A549 (cell line): Measurements from ENCODE around the gene CCT2. TPM values are rescaled to one million over a fixed set of nuclear protein-coding genes. Genes with fewer than 3 reads are reported as not detected.

Experiments
- ATAC-seq, 2 experiments: fragments of 200-7000 bp in 1 of 2; fragments of >200 bp in 1 of 2; cut with Nextera tagmentation in 1 of 2; cut with Tn5 transposase in 1 of 2; 3 replicates each; pipeline versions ENCODE4 v1.8.0 to v1.9.1; 2018 to 2020; ENCODE audit warnings: mild to moderate bottlenecking in 1 of 2, moderate library complexity in 1 of 2
- CTCF ChIA-PET: fragments of 300-600 bp; sonication (Branson Sonifier 250); formaldehyde crosslinking; extraction: SDS; loops from one replicate; lab custom pipeline; 2021; ENCODE audit warnings: antibody characterized with exemption, inconsistent platforms; lab: Yijun Ruan, JAX
- POLR2A ChIA-PET: fragments of 350-600 bp; formaldehyde crosslinking; extraction: SDS; loops from one replicate; lab custom pipeline; 2021; ENCODE audit warnings: antibody characterized with exemption, inconsistent platforms; lab: Yijun Ruan, JAX
- DNase-seq, 2 experiments: peaks; one replicate each; pipeline versions ENCODE4 v3.0.0 to v3.0.0-alpha.2; 2011 to 2016; ENCODE audit warnings: low read depth in 1 of 2, low spot score in 1 of 2
- FAIRE-seq: peaks from 2 replicates; lab custom pipeline; 2011; peaks lifted over from hg19 to GRCh38; lab: Jason Lieb, UNC
- H3K27ac ChIP-seq, 2 experiments: fragments of >200 bp; sonication (Bioruptor Twin); formaldehyde crosslinking; 3 replicates each; pipeline ENCODE4 v1.5.1; 2016 to 2017
- H3K4me1 ChIP-seq: fragments of >200 bp; sonication (Bioruptor Twin); formaldehyde crosslinking; 3 replicates; pipeline ENCODE4 v1.6.1; 2016
- H3K4me2 ChIP-seq: fragments of >200 bp; sonication (Bioruptor Twin); formaldehyde crosslinking; 3 replicates; pipeline ENCODE4 v1.6.1; 2016
- H3K4me3 ChIP-seq: fragments of >200 bp; sonication (Bioruptor Twin); formaldehyde crosslinking; 3 replicates; pipeline ENCODE4 v1.5.1; 2016
- H3K9me3 ChIP-seq: fragments of >200 bp; sonication (Bioruptor Twin); formaldehyde crosslinking; 3 replicates; pipeline ENCODE4 v1.6.1; 2016
- CBX8 ChIP-seq: fragments of 200-600 bp; sonication (generic); IDR thresholded peaks from 2 replicates; pipeline ENCODE4 v1.6.1; 2016
- EHF ChIP-seq: fragments of 250-450 bp; sonication (Bioruptor Pico); IDR thresholded peaks from 2 replicates; pipeline ENCODE4 v1.5.0; 2020; ENCODE audit warnings: mild to moderate bottlenecking
- GATA3 ChIP-seq: IDR thresholded peaks from 2 replicates; pipeline ENCODE4 v1.6.1; 2012; ENCODE audit warnings: borderline replicate concordance
- HDAC2 ChIP-seq: fragments of 200-600 bp; sonication (generic); IDR thresholded peaks from 2 replicates; pipeline ENCODE4 v1.6.1; 2016
- HEYL ChIP-seq: fragments of 250-450 bp; sonication (Bioruptor Pico); IDR thresholded peaks from 2 replicates; pipeline ENCODE4 v1.8.0; 2021; ENCODE audit warnings: mild to moderate bottlenecking, moderate library complexity
- MAFK ChIP-seq: fragments of 450-650 bp; IDR thresholded peaks from 2 replicates; pipeline ENCODE4 v1.6.1; 2014; ENCODE audit not compliant: partially characterized antibody
- NFE2L2 ChIP-seq: fragments of 150-350 bp; conservative IDR thresholded peaks from 2 replicates; pipeline ENCODE4 v1.6.1; 2014; ENCODE audit warnings: low read length
- NPAS2 ChIP-seq: fragments of 250-450 bp; sonication (Bioruptor Pico); IDR thresholded peaks from 2 replicates; pipeline ENCODE4 v1.8.0; 2022; ENCODE audit warnings: mild to moderate bottlenecking, moderate library complexity, borderline replicate concordance
- PHF8 ChIP-seq: fragments of 200-600 bp; sonication (generic); IDR thresholded peaks from 2 replicates; pipeline ENCODE4 v1.6.1; 2016; ENCODE audit warnings: low read depth, mild to moderate bottlenecking, antibody characterized with exemption, moderate library complexity, borderline replicate concordance
- POLR2A ChIP-seq: IDR thresholded peaks from 2 replicates; pipeline ENCODE4 v1.6.1; 2012; ENCODE audit warnings: mild to moderate bottlenecking, low read length
- RAD21 ChIP-seq, 2 experiments: fragments of >200 bp in 1 of 2; sonication (Bioruptor Twin) in 1 of 2; formaldehyde crosslinking in 1 of 2; IDR thresholded peaks in 1 of 2; conservative IDR thresholded peaks in 1 of 2; 2 replicates in 1 of 2; 3 replicates in 1 of 2; pipeline ENCODE4 v1.6.1; 2012 to 2018; ENCODE audit warnings: inconsistent platforms in 1 of 2
- TP53 ChIP-seq: fragments of 250-450 bp; sonication (Bioruptor Pico); IDR thresholded peaks from 2 replicates; pipeline ENCODE4 v1.5.0; 2021; ENCODE audit warnings: mild to moderate bottlenecking, moderate library complexity
- ZNF302 ChIP-seq: fragments of 250-450 bp; sonication (Bioruptor Pico); IDR thresholded peaks from 2 replicates; pipeline ENCODE4 v1.9.0; 2021; ENCODE audit warnings: inconsistent platforms, mild to moderate bottlenecking, moderate library complexity
- ZSCAN20 ChIP-seq: fragments of 250-450 bp; sonication (Bioruptor Pico); IDR thresholded peaks from 2 replicates; pipeline ENCODE4 v1.8.0; 2022; ENCODE audit warnings: mild to moderate bottlenecking, moderate library complexity
- WGBS: methylation state at CpG from one replicate; pipeline ENCODE4 v1.1.6; 2017; ENCODE audit errors: missing lambda C conversion rate; 5-methylcytosine and 5-hydroxymethylcytosine counted together
- polyA plus RNA-seq, 4 experiments: library from polyadenylated mRNA; depleted of rRNA in 3 of 4; stranded (reverse); fragments of >200 nt; fragmentation: RNase III in 1 of 4; extraction: RNeasy Plus Mini Kit Qiagen cat#74134 plus additional on column Dnase treatment in 1 of 4; gene quantifications; 2 replicates in 3 of 4; 3 replicates in 1 of 4; pipeline ENCODE4 v1.2.3, GENCODE V29; 2011 to 2017
- TF ChIP-seq, protein P1 (sequence below): IDR thresholded peaks from 2 replicates; pipeline ENCODE4 v1.6.1; 2012
- TF ChIP-seq, protein P2 (sequence below): fragments of 150-350 bp; IDR thresholded peaks from 2 replicates; pipeline ENCODE4 v1.6.1; 2014; ENCODE audit warnings: low read depth, mild to moderate bottlenecking, low read length
- TF ChIP-seq, protein P3 (sequence below): IDR thresholded peaks from 2 replicates; pipeline ENCODE4 v1.6.1; 2012; ENCODE audit warnings: low read depth, borderline replicate concordance
- TF ChIP-seq, protein P4 (sequence below): fragments of 200-600 bp; sonication (generic); IDR thresholded peaks from 2 replicates; pipeline ENCODE4 v1.6.1; 2016; ENCODE audit warnings: antibody characterized with exemption, mild to moderate bottlenecking, moderate library complexity
- TF ChIP-seq, protein P5 (sequence below): IDR thresholded peaks from 2 replicates; pipeline ENCODE4 v1.6.1; 2012
- TF ChIP-seq, protein P6 (sequence below): fragments of 450-650 bp; IDR thresholded peaks from 2 replicates; pipeline ENCODE4 v1.6.1; 2014; ENCODE audit warnings: antibody characterized with exemption

The CCT2 gene
- polyA plus RNA-seq, 2 of the 4 experiments (the other 2 are of a cell fraction) = 441 to 548 TPM

DNA sequence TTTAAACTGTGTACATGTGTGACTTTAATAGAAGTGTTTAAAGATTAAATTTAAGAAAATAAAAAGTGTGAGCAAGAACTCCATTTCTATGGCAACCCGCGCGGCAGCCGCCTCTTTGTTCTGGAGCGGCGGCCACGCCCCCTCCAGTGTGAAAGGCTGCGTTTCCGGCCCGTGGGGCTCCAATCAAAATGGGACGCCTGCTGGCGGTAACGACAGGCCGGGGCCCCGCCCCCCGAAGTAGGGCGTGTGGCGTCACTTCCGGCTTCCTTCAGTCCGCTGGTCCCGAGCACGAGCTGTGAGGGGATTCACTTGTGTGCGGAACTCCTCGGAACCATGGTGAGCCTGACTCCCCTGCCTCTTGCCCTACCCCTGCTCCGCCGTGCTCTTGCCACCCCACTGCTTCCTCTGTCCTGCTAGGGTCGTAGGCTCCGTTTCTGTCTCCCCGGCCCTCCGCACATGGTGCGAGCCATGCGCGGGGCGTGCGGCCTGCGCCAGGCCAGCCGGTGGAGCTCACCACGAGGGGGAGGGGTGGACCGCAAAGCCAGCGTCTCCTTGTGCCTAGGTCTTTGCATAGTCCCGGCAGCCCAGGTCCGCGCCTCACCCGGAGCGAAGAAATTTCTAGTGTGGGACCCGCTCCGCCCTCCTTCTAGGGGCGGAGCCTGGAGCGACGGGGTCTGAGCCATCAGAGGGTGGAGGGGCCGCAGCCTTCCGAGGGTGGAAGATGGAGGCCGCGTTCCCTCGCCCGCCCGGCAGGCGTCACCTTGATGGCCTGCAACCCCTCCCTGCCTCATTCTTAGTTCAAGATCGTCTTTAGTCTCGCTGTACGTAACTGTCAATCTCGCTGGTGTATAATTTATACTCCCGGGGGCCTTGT lies at the start of gene CCT2 (continued):
- TF ChIP-seq, protein P1, sequence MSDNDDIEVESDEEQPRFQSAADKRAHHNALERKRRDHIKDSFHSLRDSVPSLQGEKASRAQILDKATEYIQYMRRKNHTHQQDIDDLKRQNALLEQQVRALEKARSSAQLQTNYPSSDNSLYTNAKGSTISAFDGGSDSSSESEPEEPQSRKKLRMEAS = peak; percentile 99
- peak; percentile 8; the same call in 1 of the 2 replicates for TF ChIP-seq GATA3
- no peak for TF ChIP-seq ZSCAN20 (CRISPR knock-in tag)
- peak; percentile 98 for TF ChIP-seq POLR2A
- TF ChIP-seq, protein P2, sequence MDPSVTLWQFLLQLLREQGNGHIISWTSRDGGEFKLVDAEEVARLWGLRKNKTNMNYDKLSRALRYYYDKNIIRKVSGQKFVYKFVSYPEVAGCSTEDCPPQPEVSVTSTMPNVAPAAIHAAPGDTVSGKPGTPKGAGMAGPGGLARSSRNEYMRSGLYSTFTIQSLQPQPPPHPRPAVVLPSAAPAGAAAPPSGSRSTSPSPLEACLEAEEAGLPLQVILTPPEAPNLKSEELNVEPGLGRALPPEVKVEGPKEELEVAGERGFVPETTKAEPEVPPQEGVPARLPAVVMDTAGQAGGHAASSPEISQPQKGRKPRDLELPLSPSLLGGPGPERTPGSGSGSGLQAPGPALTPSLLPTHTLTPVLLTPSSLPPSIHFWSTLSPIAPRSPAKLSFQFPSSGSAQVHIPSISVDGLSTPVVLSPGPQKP = no peak
- peak; percentile 99 for TF ChIP-seq PHF8
- 0 out of 2 replicates have a peak, but pooled peaks have one; percentile 10 for TF ChIP-seq TP53 (CRISPR knock-in tag)
- TF ChIP-seq, protein P3, sequence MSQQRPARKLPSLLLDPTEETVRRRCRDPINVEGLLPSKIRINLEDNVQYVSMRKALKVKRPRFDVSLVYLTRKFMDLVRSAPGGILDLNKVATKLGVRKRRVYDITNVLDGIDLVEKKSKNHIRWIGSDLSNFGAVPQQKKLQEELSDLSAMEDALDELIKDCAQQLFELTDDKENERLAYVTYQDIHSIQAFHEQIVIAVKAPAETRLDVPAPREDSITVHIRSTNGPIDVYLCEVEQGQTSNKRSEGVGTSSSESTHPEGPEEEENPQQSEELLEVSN = 0 out of 2 replicates have a peak, but pooled peaks have one; percentile 56
- TF ChIP-seq NPAS2 (CRISPR knock-in tag) = no peak

DNA sequence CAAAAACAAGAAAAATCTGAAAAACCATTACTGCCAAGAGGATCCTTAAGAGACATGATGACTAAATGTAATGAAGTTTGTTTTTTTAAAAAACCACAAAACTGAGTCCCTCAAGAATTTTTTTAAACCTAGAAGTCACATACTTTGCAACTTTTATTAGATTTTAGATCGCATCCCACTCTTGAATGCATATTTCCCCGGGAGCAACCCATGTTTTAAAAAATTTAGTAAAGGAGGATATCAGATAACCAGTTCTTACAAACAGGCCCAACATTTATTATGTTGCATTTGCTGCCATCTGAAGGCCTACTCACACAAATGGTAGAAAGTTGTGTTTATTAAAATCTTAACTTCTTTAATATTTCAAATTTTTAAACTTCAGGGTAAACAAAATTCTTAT lies 44.3 kb upstream of the CCT2 start:
- ChIA-PET POLR2A (no interaction called here), CTCF (interaction anchor here (0.7 kb wide), 1 partner anchor 172 kb away, joined by 3 read pairs; no protein-coding TSS in a partner anchor)
- Histone ChIP-seq H3K4me2 (no peak overlapping the region), H3K4me1 (no peaks in the 10 kb centered on the region), H3K9me3 (peaks cover 15% of the 10 kb centered on the region; the same call in 2 of the 3 replicates), H3K27ac (no peak overlapping the region), H3K4me3 (no peak overlapping the region)
- TF ChIP-seq ZNF302 (CRISPR knock-in tag) (no peak), RAD21 (conservative IDR thresholded peaks at IDR 0.05 in 1 of 2, IDR thresholded peaks at IDR 0.05 in 1 of 2) (peak; percentile 5 to 29; a peak in 2 of 5 replicates)
- TF ChIP-seq, protein P4, sequence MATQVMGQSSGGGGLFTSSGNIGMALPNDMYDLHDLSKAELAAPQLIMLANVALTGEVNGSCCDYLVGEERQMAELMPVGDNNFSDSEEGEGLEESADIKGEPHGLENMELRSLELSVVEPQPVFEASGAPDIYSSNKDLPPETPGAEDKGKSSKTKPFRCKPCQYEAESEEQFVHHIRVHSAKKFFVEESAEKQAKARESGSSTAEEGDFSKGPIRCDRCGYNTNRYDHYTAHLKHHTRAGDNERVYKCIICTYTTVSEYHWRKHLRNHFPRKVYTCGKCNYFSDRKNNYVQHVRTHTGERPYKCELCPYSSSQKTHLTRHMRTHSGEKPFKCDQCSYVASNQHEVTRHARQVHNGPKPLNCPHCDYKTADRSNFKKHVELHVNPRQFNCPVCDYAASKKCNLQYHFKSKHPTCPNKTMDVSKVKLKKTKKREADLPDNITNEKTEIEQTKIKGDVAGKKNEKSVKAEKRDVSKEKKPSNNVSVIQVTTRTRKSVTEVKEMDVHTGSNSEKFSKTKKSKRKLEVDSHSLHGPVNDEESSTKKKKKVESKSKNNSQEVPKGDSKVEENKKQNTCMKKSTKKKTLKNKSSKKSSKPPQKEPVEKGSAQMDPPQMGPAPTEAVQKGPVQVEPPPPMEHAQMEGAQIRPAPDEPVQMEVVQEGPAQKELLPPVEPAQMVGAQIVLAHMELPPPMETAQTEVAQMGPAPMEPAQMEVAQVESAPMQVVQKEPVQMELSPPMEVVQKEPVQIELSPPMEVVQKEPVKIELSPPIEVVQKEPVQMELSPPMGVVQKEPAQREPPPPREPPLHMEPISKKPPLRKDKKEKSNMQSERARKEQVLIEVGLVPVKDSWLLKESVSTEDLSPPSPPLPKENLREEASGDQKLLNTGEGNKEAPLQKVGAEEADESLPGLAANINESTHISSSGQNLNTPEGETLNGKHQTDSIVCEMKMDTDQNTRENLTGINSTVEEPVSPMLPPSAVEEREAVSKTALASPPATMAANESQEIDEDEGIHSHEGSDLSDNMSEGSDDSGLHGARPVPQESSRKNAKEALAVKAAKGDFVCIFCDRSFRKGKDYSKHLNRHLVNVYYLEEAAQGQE = no peak
- no peak for DNase-seq
- no peak for ATAC-seq
- no peak for FAIRE-seq
- 89% methylated on average over 2 of the region's 2 CpGs for WGBS

DNA sequence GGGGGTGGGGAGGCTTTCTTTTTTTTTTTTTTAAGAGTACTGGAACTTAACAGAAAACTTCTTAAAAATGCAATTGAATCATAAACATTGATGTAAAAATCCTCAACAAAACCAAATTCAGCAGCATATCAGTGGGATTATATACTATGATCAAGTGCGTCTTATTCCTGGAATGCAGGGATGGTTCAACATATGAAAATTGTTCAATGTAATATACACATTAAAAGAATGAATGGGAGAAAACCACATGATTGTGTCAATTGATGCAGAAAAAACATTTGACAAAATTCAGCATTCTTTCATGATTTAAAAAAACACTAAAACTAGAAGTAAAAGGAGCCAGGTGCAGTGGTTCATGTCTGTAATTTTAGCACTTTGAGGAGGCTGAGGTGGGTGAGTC lies 41.2 kb upstream of the CCT2 start:
- ChIA-PET POLR2A (no interaction called here), CTCF (no interaction called here)
- ATAC-seq (no peak), FAIRE-seq (no peak), DNase-seq (no peak)
- 98% methylated on average over 1 of the region's 1 CpG for WGBS
- Histone ChIP-seq H3K4me1 (no peaks in the 10 kb centered on the region), H3K27ac (no peak overlapping the region), H3K9me3 (peaks cover 15% of the 10 kb centered on the region; the same call in 2 of the 3 replicates), H3K4me3 (no peak overlapping the region), H3K4me2 (no peak overlapping the region)
- TF ChIP-seq POLR2A (no peak), HDAC2 (no peak), CBX8 (no peak), MAFK (no peak), EHF (no peak), HEYL (CRISPR knock-in tag) (no peak), NFE2L2 (no peak)
- TF ChIP-seq, protein P5, sequence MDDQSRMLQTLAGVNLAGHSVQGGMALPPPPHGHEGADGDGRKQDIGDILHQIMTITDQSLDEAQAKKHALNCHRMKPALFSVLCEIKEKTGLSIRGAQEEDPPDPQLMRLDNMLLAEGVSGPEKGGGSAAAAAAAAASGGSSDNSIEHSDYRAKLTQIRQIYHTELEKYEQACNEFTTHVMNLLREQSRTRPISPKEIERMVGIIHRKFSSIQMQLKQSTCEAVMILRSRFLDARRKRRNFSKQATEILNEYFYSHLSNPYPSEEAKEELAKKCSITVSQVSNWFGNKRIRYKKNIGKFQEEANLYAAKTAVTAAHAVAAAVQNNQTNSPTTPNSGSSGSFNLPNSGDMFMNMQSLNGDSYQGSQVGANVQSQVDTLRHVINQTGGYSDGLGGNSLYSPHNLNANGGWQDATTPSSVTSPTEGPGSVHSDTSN = no peak
- TF ChIP-seq, protein P2 = no peak
- TF ChIP-seq, protein P6, sequence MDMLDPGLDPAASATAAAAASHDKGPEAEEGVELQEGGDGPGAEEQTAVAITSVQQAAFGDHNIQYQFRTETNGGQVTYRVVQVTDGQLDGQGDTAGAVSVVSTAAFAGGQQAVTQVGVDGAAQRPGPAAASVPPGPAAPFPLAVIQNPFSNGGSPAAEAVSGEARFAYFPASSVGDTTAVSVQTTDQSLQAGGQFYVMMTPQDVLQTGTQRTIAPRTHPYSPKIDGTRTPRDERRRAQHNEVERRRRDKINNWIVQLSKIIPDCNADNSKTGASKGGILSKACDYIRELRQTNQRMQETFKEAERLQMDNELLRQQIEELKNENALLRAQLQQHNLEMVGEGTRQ = no peak
- TF ChIP-seq, protein P4 = no peak
